HG03159 (cell line): ENCODE data around the gene HEPN1.

ENCODE experiments used
- ATAC-seq: cut with Tn5 transposase; IDR thresholded peaks from one replicate; pipeline ENCODE4 v1.9.1; 2021; ENCODE audit warnings: mild to moderate bottlenecking, moderate library complexity; ENCODE audit not compliant: unreplicated experiment

The HEPN1 gene

DNA sequence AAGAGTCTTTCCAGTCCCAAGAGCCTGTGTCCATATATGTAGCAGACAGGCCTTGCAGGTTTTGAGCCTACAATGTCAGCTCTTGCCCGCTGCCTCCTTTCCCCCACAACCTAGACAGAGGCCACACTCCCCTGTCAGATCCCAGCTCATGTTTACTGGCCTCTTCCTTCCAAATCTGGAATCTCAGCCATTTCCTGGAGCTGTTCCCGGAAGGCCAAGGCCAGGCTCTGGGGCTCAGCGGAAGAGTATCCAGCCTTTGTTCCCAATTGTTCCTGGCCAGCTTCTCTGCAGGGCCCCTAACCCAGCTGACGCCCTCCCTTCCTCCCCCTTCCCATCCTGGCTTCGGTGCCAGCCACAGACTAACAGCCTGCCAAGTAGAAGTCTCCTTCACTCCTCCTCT lies 20.3 kb upstream of the HEPN1 start:
- ATAC-seq = no peak

DNA sequence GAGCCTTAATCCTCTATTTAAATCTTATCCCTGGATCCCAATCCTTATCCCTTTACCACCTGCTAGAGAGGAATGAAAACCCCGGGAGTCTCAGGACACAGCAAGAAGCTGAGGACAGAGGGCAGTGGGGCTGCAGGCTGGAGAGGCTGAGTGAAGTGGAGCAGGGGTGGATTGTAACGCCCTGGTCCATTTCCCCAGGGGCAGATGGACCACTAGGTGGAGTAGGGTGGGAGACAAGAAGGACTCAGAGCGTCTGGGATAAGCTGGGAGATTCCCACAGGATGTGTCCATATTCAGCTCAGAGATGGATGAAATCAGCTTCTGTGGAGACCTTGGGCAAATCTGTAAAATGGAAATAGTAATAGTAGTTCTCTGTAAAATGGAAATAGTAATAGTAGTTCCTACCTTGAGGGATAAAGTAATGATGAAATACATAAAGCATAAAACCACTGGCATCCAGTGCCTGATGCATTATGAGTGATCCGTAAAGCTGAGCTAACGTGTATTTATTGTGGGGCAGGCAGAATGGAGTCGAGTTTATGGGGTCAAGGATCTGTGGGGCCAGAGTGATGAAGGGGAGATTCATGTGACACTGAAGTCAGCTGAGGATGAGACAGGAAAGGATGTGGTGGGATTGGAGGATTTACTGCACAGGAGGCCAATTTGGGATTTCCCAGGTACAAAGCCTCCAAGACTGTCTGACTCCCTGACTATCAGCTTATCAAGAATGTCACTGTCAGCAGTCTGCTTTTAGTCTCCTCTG lies 19.5 kb upstream of the HEPN1 start:
- no peak for ATAC-seq

DNA sequence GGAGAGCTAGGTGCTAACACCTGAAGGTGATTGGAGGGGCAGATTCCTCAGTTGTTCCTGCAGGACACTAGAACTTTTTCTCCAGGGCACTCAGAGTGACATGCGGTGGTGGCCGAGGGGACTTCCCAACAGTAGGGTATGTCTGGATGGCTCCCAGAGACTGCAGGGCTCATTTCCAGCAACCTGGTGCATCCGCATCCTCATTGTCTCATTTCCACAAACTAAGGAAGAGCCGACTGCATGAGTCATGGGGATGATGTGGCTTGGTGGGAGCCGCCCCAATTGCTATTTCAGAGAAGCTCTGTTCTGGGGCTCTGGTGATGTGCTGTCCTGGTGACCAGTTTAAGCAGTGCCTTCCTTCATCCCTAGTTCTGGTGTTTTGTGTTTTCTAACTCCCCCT lies 18.6 kb upstream of the HEPN1 start:
- ATAC-seq = no peak

DNA sequence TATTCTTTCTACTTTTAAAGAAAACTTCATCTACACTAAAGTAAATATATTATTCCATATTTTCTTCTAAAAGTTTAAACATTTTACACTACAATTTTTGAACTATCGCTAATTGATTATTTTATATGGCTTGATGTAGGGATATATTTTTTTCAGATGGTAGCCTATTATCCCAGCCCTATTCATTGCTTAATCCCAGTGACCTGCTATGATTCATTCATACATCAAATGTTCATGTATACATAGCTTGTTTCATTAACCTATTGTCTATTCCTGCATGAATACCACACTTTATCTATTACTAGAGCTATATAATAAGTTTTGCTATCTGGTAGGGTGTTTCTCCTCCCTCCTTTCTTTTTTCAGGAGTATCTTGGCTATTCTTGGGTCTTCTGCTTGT lies 16.4 kb upstream of the HEPN1 start:
- ATAC-seq = no peak

DNA sequence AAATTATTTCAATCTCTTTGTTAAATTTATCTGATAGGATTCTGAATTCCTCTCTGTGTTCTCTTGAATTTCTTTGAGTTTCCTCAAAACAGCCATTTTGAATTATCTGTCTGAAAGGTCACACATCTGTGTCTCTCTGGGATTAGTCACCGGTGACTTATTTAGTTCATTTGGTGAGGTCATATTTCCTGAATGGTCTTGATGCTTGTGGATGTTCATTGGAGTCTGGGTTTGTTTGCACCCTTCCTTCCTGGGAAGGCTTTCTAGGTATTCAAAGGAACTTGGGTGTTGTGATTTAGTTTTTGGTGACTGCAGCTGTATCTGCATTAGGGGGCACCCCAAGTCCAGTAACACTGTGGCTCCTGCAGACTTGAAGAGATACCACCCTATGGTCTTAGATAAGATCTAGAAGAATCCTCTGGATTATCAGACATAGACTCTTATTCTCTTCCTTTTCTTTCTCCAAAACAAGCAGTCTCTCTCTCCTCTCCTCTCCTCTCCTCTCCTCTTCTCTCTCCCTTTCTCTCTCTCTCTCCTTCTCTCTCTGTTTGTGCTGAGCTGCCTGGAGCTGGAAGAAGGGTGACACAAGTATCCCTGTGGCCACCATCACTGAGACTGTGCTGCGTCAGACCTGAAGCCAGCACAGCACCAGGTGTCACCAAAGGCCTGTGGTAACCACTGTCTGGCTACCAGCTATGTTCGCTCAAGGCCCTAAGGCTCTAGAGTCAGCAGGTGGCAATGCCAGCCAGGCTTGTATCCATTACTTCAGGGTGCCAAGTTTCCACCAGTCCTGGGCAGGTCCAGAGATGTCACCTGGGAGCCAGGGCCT lies 3.3 kb upstream of the HEPN1 start:
- ATAC-seq = no peak

DNA sequence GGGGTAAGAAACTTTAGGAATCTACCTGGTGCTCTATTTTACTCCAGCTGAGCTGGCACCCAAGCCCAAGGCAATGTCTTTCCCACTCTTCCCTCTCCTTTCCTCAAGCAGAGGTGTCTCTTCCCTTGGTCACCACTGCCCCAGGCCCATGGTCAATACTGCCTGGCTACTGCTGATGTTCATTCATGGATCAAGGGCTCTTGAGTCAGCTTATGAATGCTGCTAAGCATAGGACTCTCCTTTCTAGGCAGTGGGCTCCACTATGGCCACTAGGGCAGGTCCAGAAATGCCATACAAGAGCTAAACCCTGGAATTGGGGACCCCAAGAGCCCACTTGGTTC lies 2.7 kb upstream of the HEPN1 start:
- ATAC-seq = no peak

DNA sequence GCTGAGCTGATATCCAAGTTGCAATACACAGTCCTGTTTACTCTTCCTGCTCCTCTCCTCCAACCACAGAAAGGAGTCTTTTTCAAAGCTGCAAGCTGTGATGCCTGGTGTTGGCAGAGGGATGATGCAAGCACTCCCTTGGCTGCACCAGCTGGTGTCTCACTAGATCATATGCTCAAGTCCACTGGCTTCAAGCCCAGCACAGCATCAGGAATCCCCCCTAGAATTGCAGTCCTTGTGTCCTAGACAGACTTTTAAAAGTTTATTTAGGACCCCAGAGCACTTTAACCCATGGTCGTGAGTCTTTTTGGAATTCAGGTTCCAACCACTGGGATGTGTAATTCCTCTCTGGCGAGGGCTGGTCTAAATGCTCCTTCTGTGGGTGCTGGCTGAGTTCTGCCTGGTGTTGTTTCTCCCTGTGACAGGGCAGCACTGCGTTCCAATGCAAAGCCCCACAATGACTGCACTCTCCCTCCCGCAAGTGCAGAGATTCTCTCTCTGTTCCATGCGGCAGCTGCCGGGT lies 1.9 kb upstream of the HEPN1 start:
- ATAC-seq = no peak

DNA sequence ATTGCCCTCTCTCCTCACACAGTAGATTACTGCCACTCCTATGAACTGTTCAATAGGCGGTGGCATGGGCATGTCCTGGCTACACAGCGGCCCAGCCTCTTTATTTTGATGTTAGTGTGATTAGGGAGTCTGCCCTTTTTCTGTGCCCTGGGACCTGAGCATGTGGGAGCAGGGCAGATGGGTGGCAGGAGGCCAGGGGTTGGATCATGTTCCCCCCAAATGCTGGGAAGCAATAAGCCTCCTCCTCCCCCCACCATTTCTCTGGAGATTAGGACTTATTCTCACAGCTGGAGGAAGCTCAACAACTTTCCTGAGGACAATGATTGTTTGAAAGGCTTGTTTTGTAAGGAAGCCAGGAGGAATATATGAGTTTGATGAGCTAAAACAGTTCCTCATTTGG lies 848 bp downstream of the HEPN1 start:
- ATAC-seq = no peak

DNA sequence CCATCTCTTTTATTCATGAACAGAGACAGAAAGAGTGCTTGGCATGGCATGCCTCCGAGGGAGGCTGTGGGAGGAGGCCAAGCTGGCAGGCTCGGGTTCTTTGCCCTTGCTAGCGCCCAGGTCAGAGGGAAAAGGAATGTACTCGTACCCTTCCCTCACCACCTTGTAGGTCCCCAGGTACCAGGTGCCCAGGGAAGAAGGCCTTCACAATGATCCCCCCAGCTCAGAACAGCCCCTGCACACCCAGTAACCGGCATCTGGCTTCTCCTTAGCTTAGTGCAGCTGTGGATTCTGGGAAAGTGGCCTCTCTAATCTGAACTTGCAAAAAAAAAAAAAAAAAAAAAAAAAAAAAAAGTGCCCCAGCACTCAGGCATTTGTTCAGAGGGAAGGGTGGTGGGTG lies 1.3 kb downstream of the HEPN1 start:
- no peak for ATAC-seq

DNA sequence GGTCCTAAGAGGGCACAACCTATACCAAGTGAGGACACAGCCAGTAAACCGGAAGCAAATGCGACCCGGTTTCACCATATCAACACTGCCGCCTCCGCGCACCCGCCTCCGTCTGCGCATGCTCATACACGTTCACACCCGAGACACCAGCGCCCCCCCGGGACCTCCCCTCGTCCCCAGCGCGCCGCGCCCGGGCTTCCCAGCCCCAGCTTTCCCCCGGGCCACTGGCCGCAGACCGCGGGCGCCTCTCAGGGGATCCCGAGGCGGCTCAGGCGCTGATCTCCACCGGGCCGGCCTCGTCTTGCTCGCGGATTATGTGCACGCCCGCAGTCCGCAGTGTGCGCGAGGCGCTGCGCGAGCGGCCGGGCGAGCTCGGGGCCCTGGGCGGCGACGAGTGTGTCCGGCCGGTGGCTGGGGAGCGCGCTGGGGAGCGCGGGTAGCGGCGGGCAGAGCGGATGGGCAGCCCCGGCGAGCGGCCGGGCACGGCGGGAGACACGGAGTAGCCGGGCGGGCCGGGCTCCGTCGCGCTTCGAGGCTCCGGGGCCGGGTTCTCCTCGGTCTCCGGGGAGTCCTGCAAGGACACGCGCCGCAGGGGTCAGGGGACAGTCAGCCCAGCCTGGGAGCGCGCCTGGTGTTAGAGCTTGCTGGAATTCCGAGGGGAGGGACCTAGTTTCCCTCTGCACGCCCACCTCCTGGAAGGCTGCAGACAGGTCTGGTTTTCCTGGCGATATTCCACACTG lies 2.0 kb downstream of the HEPN1 start:
- peak; percentile 42 for ATAC-seq

DNA sequence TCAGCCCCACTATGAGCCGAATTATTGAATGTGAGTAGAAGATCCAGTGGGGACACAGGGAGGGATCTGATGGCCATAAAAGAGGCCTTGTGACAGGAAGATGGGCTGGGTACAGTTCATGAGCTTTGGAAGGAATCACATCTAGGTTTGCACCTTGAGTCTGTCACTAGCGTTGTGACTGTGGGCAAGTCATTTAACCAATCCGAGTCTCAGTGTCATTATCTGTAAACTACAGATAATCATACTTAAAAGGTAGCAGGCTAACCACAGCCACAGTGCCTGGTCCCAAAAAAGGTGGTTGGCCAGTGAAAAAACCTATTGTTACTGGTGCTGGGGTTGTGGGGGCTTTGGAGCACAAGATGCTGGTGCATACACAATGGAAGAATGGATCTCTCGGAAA lies 3.8 kb downstream of the HEPN1 start:
- no peak for ATAC-seq

DNA sequence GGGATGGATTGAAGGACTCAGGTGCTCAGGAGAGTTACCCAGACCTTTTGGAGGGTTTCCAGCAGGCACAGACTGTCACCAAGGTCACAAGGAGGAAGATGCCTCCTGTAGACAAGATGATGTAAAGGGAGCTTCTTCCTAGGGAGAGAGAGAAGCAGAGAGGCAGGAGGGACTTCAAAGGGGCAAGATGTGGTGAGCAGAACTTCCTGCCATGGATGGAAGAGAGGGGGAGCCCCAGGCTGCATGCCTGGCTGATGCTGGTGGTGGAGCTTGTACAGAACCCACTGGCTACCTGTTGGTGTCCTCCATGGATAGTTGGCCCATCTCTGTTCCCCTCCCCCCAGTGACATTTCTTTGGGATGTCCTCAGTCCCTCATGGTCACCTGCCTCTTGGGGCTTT lies 4.2 kb downstream of the HEPN1 start:
- no peak for ATAC-seq

DNA sequence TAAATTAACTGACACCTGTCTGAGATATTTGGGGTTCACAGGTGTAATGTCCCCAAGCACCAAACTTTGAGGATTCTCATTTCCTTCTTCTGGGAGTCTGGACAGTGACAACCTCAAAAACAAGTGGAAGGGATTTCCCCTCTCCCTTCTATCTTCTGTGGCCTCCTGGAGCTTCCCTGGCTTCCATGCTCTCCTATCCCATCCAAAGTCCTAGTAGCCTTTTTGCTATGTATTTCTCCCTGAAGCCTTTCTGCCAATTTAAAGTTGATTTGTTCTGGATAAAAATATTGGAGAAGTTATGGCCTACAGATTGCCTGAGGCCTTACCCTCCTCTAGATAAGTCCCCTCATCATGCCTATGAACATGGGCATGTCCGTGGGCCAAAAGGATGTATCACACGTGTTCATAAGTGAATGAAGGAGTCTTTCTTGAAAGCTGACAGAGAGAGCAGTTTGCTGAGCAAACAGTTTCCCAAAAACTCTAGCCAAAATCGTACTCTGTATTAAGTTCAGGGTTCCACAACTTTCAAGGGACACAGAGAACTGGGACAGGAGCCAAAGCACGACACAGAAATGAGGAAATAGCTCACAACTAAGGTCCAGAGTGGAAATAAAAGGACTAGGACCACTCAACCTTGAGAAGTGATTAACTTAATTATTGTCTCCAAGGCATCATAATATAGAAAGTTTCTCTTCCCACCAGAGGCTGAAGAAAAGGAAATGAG lies 10.1 kb downstream of the HEPN1 start:
- no peak for ATAC-seq

DNA sequence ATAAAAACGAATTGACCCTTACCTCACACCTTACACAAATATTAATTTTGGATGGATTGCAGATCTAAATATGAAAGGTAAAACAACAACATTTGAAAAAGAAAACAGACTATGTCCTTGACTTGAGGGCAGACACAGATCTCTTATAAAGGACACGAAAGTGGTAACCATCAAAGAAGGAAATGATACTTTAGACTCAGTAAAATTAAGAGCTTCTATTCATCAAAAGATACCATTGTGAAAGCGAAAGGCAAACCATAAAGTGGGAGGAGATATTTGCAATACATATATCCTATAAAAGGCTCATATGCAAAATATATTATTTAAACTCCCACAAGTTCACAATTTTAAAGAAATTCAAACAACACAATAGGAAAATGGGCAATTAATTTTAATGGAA lies 11.7 kb downstream of the HEPN1 start:
- peak; percentile 93 for ATAC-seq

DNA sequence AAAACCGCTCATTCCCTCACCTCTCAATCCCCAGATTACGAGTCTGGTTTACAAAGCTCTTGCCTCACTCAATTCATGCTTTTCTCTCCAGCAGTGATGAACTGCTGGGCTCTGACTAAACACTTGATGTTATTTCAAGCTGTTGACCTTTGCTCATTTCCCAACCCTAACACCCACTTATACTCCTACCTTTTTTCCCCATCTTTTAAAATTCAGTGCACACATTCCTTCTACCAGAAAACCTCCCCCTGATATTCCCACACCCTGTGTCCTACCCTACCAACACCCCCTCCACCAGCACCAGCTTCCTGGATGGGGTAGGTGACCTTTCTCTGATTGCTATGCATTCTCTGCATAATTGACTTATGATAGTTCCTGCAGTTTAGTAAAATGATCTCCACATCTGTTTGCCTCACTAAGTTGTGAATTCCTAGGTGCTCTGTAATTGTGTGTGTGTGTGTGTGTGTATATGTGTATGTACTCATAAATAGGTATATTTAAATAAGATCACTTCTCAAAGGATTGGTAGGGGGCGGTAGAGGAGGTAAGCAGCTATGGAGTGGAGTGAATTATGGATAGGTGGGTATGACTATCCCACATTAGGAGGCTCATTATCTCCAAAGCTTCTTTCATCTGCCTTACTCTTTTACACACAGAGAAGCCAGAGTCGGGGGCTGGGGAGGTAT lies 16.0 kb downstream of the HEPN1 start:
- ATAC-seq = no peak

DNA sequence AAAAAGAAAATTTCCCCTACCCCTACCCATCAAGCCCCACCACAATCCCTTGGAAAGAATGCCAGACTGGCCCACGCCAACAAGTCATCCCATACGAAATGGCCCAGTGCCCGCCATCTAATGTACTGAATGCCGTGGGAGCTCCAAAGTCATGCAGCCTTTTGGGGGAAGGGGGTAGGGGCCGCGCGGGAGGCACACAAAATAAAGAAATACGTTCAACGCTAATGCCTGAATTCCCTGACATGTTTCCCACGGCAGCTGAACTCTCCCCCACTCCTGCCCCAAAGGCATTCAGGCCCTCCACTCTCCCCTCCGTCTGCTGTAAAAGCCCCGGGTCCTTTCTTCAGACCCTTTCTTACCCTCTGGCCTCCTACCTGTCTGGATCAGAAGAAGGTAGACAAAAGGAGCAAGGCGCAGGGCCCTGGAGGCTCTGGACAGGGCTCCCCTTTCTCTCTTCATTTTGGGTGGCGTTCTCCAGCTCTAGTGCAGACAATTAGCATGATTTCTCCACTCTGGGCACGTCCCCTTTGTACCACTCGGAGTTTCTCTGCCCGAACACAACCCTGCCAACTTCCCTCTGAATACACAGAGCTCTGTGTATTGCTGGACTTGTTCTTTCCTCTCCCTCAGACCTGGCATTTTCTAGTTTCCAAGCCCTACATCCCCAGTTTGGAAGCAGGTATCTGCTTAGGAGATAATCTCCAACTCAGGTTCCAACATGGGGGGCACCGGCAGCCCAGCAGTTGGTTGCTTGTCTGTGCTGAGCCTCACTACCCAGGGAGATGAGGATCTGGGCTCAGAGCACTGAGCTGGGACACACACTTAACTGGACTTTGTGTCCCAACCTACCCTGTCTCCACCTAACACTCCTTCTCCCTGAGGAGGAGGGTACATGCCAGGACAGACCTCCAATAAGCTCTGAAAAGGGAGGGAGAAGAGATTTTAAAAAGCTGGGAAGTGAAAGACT lies 16.8 kb downstream of the HEPN1 start, which contains the start of gene HEPACAM:
Gene HEPACAM (minus strand): TSS at position 500 of the 967 bp plus-strand sequence. CDS start 41 bp downstream, at position 459.
- no peak for ATAC-seq

DNA sequence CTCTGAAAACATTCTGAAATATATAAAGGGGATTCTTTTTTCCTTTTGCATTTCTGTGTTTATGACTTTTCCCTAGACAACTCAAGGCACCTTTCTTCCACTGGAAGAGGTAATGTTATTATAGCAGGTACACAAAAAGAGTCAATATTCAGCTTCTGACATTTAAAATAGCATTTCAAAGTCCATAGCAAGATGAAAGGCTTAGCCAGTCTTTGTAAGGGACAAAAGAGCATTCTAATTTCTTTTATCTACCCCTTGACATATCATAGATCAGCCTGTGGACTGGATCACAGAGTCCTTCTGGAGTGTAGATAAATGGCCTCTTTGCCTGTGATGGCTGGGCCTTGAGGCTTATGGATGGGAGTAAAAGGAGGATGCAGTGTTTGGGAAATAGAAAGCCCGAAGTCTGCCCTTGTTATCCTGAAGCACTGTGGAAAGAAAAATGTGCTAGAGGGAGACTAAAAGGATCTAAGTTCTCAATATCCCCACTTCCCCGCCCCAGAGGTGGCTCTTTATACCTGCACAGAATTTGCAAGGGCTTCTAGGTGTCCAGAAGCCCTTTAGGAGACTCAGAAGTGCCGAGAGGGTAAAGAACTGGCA lies 18.4 kb downstream of the HEPN1 start:
- ATAC-seq = no peak

DNA sequence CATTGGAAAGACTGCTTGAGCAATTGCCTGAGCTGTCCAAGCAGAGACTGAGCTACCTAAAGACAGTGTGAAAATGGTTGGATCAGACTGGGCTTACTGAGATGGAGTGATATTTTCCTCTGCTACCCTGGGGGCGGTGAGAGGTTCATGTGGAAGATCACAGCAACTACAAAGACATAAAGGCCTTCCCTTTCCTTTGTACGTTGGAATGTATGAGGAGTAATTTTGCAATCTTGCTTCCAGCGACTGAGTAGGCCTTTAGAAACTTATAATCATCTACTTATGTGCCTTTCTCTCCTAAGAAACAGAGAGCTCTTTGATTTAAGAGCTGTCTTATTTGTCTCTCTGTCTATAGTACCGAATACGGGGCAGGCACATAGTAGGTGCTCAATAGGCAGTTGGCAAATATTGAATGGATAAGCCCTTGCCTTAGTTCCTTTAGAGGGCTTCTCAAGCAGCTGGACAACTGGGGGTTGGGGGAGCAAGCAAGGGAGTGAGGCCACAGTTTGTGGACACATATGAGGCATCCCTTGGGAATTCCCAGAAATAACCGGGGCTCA lies 19.2 kb downstream of the HEPN1 start:
- no peak for ATAC-seq
